ENCODE results near the gene MRPL48.

MRPL48 gene

DNA sequence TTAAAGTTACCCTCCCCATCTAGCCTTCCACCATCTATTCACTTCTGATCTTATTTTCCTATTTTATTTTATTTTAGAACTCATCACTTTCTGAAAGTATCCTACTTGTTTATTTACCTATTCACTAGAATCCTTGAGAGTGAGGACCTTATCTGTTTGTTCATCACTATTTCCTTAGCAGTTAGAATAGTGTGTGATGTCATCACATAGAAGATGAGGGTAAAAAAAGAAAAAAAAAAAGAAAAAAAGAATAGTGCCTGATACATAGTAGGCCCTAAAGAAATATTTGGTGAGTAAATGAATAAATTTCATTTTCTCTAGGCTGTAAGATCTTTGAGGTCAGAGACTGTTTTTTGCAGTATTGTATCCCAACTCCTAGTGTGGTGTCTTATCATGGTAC lies 125.8 kb downstream of the MRPL48 start:
- no peak for FAIRE-seq
- DNase-seq (ENCODE audit: insufficient read length), result no peak
- TF ChIP-seq POLR2AphosphoS5 (IDR thresholded peaks at IDR 0.05; ENCODE audit: low read depth, low read length), result no peak
- no peak for TF ChIP-seq POLR2A (IDR thresholded peaks at IDR 0.05; ENCODE audit: low read depth, low read length)
- TF ChIP-seq TAF1 (IDR thresholded peaks at IDR 0.05; ENCODE audit: borderline replicate concordance, low read depth, low read length), result no peak

DNA sequence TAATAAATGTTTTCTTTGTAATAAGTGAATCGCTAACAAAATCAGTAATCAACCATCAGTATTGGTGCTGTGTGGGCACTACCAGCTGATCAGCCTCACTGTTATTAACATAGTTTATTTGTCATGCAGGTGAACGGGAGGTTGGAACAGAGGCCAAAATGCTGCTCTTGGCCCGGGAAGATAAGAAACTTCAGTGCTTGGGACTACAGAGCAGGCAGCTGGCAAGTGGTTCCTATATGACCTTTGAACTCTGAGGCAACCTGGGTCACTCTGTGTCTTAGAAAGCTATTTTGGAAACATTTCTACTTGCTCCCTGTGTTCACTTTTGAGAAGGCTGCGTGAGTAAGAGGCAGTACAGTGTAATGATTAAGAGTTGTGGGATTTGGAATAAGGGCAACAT lies 126.6 kb downstream of the MRPL48 start:
- no peak for TF ChIP-seq TAF1 (IDR thresholded peaks at IDR 0.05; ENCODE audit: borderline replicate concordance, low read depth, low read length)
- TF ChIP-seq POLR2A (IDR thresholded peaks at IDR 0.05; ENCODE audit: low read depth, low read length), result no peak
- TF ChIP-seq POLR2AphosphoS5 (IDR thresholded peaks at IDR 0.05; ENCODE audit: low read depth, low read length), result no peak

More for the DNA sequence above, 126.6 kb downstream of the MRPL48 start:
- FAIRE-seq (peak; percentile 38), DNase-seq (ENCODE audit: insufficient read length) (no peak)

All from GM12892 (cell line).